Stimulated activated CD8-positive, alpha-beta memory T cell treated with anti-CD3 and anti-CD28 coated beads, Interleukin-7, amount 100 ng/mL, for 1 hour (primary cell): ENCODE results near the gene STRA6.
"Not testable (repeated sequence)": the region's sequence is repeated elsewhere in the genome, so short reads cannot be mapped to it uniquely, and the experiment has no call there.

Experiments used
- DNase-seq, 2 donors: peaks; one replicate each; pipeline ENCODE4 v3.0.0-alpha.2; 2020; ENCODE audit warnings: low read depth in 2 of 2

Gene STRA6

DNA sequence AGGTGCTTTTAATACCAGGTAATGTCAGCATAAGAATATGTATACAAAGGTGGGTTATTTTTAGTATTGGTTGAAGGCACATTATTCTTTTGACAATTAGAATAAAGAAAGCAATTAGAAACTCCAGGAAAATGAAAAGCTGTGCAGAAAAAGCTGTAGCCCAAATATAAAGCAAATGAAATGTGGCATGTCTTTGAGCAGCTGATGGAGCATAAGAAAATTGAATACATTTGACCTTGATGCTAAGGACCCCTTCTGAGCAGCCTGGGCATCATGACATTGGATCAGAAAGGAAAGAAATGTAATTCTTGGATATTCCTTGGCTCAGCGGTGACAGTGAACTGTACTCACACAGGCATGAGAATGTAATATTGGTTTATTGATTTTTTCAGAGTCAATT lies 37.1 kb downstream of the STRA6 start:
- DNase-seq, result no peak

DNA sequence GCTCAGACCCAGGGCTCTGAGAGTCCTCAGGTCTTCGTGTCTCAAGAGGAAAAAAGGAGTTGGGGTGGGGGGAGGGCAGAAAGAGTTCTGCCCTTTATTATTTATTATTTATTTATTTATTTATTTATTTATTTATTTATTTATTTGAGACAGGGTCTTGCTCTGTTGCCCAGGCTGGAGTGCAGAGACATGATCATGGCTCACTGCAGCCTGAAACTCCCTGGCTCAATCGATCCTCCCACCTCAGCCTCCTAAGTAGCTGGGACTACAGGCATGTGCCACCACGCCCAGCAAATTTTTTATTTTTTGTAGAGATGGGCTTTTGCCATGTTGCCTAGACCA lies 40.4 kb downstream of the STRA6 start:
- not testable (repeated sequence) for DNase-seq

DNA sequence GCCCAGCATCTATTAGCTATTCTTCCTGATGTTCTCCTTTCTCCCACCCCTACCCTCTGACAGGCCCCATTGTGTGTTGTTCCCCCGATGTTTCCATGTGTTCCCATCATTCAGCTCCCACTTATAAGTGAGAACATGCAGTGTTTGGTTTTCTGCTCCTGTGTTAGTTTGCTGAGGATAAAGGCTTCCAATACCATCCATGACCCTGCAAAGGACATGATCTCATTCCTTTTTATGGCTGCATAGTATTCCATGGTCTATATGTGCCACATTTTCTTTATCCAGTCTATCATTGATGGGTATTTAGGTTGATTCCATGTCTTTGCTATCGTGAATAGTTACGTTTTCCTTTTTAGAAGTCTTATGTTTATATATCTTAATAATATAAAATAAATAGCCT lies 42.2 kb downstream of the STRA6 start:
- DNase-seq, result not testable (repeated sequence)

DNA sequence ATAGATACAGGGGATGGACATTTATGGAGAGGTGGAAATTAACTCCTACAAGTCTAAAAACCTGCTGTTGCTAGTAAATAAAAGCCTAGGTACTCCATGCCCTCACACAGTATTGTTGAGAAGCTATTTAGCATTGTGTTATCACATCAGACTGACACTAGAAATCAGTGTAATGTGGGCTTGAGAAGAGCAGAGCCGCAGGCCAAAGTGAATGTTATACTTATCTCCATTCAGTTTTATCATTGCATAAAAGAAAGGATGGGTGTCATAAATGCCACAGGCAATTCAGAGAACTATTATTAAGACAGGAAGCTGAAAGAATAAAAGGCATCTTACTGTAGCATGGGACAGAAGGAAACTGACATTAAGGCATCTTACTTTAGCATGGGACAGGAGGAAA lies 42.8 kb downstream of the STRA6 start:
- DNase-seq, result no peak

DNA sequence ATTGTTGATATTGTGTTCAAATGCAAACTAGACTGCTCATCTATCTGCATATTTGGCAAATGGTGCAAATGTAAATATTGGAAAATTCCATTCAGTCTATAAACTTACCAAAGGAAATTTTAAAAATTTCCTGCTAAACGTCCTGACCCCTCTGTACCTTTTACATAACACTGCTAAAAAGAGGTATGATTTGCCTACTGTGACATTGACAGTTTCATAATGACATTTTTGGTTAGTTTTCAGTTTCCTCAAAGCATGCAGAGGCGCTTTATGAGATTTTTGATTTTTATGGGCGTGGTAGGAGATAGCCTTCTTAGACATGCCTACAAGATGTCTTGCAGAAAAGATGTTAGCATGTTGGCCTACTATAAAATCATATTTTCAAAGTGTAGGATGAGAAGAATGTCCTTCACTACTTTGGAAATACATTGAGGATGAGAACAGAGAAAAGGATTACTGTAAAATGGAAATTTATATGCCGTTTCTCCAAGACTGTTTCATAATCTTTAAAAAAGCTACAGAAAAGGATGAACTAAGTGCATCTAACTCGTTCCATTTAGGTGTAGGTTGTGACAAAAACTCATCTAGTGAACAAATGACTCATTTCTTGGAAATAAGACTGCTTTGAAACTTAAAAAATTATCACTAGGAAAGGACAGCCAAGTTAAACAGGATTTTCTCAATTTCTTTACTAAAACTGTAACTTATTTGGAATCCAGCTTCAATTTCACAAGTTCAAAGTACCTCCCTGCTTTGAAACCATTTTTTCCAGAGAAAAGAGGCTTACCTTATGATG lies 43.5 kb downstream of the STRA6 start:
- no peak for DNase-seq

DNA sequence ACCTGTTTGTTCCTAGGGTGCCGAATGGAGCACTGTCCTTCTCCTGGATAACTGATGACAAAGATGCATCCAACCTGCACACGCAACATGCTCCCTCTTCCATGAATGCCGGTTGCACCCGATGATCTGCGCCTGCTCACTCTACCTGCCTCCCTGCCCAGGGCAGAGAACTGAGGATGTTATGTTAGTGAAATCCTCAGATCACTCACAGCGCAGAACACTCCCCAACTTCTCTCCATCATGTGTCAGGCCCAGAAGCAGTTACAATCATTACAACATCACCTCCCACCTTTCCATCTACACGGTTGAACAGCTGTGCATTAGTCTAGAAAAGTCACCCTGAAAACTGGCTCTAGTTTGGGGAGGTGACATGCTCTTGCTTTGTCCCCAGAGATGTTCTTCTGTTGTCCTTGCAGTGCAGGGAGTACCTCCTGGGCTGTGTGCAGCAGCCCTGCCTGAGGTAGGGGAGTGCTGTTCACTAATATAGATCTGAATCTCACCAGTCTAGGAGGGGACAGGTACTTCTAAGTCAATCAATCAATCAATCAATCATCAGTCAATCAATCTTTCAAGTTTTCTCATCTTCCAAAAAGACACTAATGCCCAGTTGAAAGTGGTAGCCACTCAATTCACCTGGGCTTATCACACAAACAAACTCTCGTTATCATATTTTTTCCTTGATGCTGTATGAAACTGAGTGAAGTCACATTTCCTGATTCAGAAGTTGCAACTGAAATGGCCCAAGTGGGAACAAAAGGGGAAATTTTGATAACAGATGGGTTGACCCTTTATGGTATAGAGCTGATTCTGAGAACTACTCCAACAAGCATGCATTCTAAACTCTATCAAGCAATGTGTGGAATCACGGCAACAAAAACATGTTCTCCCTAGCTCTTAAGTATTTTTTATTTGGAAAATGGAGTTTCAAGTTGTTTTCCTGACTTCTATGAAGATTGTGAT lies 44.4 kb downstream of the STRA6 start:
- DNase-seq, result no peak

DNA sequence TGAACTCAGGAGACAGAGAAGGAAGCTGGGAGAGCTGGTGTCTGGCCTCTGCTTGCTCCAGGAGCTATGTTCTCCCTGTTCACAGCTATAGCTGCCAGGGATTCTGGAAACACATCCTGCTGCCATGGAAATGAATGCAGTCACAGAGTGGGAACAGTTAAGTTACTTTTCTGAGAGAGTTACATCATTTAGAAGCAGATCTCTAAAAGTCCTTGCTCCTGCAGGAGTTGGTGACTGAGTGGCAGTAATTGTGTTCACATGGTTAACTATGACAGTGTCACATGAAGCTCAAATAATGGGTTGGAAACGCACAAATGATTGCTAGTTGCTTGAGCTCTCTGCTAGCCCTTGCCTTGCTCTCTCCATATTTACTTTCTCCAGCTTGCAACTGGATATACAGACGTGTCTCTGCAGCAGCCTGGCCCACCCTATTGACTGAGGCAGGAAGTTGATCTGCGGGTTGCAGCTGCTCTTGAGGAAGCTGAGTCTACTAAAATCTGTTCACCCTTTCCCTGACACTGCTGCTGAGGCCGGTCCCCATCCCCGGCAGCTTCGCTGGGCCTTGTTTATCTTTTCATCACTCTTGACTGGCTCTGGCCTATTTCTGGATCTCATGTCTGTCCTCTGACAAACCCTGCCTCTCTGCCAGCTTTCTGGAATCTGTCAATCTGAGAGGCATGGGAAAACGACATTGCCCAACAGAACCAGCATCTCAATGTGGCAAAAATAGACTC lies 45.7 kb downstream of the STRA6 start:
- DNase-seq, result no peak

DNA sequence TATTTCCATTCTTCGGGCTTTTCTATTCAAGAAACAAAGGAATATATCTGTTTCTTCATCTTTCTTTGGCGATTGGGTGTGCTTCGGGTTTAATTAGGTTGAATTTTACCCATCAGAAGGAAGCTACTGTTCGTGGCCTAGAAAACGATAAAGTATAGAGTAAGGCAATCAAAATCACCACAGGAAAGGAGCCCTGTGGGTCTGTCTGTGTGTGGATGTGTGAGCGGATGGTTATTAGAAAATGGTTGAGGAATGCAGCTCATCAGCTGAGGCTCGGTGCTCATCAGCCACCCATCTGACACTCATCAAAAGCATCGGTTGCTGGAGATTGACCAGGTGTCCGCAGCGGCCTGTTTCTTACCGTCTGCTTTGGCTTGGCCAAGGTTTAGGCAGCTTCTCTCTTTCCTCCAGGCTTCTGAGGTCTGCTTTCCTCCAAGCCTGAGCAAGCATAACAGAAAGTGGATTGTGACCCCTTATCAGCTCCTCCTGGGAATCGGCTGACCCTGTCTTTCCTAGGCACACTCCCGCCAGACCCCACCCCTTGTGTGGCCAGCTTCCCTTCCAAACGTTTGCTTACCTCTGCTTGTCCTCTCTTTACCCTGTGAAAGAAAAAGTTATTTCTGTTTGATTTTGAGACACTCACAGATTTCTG lies 46.7 kb downstream of the STRA6 start:
- no peak for DNase-seq

DNA sequence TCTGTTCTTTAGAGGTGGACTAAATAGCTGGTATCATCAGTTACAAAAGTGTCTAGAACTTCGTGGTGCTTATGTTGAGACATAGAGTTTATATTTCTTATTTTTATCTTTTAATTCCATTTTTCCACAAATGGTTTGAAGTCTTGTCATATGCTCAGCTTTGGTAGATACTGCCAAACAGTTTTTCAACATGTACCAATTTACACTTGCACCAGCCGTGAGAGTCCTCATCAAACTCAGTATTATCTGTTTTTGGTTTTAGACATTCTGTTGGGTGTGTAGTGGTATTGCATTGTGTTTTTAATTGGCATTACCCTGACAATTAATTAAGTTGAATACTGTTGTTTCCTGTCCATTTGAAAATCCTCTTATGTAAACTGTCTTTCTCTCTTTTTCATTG lies 55.5 kb downstream of the STRA6 start:
- no peak for DNase-seq

DNA sequence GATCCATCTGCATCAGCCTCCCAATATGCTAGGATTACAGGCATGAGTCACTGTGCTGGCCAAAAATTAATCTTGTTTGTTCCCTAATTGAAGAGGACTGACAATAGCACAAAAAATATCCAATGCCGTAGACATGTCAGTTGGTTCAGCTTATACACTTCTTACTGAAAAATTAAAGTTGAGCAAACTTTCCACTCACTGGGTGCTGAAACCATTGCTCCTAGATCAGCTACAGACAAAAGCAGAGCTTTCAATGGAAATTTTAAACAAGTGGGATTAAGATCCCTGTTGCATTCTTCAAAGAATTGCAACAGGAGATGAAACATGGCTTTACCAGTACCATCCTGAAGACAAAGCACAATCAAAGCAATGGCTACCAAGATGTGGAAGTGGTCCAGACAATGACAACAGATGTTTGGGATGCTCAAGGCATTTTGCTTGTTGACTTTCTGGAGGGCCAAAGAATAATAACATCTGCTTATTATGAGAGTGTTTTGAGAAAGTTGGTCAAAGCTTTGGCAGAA lies 56.2 kb downstream of the STRA6 start:
- DNase-seq, result no peak

DNA sequence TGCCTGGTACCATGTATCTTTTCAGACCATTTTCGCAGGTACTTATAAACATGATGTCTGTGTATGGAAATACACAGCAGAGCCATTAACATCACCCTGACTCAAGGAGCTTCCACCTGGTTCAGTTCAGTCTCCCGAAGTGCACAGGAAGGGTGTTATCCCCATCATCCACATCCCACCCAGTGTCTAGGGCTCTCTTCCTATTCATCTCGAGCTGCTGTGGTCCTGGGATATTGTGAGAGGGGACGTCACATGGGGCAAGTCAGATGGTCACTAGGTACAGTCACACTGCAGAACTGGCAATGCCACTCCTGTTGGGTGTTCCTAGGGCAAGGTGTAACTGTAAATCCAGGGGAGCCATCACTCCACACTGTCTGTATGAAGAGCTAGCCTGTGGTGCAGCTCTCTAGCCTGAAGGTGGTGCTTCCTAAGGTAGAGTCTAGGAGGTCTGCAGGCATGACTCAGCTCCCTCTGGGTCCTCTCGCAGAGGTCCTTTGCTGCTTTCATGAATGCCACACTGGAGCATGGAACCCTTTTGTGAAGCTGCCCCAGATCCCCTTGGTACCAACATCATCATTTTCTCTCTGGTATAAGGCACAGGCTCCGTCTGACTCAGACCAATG lies 58.3 kb downstream of the STRA6 start:
- DNase-seq, result no peak

DNA sequence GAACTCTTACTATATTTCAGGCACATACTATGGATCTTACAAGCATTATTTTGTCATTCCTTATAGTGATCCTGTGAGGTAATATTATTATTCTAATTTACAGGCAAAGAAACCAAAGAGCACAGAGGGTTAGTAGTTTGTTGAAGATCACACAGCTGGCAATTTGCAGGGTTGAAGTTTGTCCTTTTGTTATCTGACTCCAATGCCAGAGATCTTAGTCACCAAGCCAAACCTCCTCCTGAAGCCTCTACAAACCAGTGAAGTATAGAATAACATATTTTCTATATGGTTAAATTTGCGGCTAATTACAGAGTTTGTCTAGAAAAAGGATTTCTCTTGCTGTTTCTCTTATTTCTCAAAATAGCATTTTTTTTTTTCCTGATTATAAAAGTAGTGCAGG lies 61.0 kb downstream of the STRA6 start:
- DNase-seq, result no peak

DNA sequence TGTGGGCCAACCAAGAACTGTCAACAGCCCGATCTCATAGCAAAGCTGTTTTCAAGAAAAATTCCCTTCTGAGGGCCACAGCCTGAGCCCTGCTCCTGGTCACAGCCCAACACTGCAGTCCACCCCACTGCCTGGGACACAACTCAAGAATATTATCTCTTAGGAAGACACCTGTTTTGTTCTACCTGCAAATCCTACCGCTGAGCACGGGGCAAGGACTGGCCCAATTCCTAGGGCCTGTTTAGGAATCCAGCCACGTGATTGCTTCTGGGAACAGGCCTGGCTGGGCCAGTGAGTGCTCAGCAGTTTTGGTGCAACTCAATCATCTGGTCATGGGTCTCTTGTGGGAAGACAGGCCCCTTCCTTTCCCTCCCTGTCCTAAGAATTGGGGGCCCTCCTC lies 63.9 kb downstream of the STRA6 start:
- DNase-seq, result no peak

DNA sequence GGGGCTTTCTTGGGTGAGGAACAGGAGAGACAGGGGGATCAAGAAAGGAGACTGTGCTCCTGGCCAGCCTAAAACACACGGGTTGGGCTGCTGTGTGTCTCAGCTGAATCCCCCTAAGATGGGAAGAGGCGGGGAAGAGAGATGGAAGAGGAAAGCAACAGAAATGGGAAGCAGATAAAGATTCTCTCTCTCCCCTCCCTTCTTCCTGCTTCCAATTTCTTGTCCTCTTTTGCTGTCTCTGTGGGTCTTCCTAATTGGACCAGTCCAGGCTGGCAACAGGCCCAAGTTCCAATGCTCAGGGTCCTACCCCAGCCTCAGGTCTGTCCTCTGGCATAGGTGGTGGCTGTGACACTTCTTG lies 65.1 kb downstream of the STRA6 start:
- DNase-seq, result no peak

DNA sequence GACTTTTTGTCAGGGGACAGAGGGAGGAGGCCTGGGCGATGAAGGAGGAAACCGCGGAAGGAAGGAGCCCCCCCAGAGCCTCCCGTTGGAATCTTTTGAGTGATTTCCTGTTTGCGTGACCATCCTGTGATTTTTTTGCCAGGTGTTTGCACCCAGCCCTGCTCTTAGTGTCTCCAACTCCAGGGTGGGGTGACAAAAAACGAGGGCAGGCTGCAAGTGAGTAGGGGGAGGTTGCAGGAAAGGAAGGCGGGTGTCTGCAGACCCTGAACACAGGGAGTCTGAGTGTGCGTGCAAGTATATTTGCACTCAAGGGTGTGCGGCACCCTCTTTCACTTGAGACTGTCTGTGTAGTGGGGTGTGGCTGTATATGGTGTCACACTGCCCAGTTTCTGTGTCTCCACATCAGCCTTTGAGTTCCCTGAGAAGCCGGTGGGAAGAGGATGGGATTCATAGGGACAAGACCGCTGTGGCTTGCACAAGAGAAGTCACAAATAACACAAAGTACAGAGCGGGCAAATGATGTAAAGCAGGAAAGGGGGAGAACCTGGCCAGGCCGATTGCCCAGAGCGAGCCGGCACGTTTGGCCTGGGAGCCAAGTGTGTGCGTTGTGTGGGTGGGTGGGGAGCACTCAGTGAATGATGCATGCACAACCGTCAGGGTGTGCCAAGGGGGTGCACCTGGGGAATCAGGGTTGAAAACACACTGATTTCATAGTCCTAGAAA lies 65.6 kb downstream of the STRA6 start:
- DNase-seq, result no peak

DNA sequence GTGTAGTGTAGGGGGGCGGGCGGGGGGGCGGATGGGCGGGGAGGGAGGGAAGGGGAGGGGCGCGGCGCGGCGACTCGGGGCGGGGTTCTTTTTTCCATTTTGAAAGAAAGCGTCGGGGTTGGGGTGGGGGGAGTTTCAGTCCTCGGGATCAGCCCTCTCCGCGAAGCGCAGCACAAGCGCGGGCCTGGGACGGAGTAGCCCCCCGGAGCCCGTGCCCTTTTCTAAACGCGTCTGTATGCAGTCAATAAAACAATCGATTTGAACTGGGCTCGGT lies 66.1 kb downstream of the STRA6 start:
- DNase-seq, result no peak

DNA sequence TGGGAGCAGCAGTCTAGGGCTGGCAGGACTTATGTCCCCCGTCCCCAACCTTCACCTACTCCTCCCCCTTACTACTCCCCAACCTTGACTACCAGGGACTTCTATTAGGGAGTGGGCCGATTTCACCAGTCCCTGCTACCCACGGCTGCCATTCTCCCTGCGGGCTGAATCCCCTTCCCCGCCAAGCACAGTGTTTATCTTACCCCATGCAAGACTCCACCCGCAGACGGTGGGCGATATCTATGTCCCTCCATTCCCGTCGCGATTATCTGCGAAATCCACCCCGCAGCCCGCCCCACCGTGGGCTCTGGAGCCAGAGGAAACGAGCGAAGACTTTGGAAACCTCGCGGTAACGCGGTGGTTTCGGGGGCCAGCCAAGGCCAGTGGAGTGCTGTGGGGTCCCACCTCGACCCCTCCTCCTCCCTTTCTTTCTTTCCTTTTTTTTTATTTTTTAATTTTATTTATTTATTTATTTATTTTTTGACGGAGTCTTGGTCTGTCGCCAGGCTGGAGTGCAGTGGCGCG lies 67.5 kb downstream of the STRA6 start:
- DNase-seq, result no peak

DNA sequence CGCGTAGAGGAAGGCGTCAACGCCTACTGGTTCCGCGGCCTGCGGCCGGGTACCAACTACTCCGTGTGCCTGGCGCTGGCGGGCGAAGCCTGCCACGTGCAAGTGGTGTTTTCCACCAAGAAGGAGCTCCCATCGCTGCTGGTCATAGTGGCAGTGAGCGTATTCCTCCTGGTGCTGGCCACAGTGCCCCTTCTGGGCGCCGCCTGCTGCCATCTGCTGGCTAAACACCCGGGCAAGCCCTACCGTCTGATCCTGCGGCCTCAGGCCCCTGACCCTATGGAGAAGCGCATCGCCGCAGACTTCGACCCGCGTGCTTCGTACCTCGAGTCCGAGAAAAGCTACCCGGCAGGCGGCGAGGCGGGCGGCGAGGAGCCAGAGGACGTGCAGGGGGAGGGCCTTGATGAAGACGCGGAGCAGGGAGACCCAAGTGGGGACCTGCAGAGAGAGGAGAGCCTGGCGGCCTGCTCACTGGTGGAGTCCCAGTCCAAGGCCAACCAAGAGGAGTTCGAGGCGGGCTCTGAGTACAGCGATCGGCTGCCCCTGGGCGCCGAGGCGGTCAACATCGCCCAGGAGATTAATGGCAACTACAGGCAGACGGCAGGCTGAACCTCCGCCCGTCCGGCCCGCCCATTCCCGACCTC lies 68.1 kb downstream of the STRA6 start:
- DNase-seq, result no peak

DNA sequence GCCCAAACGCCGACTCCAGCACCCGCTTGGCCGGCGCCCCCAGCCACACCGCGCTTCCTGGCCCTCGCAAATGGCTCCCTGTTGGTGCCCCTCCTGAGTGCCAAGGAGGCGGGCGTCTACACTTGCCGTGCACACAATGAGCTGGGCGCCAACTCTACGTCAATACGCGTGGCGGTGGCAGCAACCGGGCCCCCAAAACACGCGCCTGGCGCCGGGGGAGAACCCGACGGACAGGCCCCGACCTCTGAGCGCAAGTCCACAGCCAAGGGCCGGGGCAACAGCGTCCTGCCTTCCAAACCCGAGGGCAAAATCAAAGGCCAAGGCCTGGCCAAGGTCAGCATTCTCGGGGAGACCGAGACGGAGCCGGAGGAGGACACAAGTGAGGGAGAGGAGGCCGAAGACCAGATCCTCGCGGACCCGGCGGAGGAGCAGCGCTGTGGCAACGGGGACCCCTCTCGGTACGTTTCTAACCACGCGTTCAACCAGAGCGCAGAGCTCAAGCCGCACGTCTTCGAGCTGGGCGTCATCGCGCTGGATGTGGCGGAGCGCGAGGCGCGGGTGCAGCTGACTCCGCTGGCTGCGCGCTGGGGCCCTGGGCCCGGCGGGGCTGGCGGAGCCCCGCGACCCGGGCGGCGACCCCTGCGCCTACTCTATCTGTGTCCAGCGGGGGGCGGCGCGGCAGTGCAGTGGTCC lies 68.7 kb downstream of the STRA6 start:
- no peak for DNase-seq
